ENCODE results near the gene CA7.
A peak's percentile ranks its signal among the peaks of the same experiment; 100 is the strongest.
"Not testable (repeated sequence)": the region's sequence is repeated elsewhere in the genome, so short reads cannot be mapped to it uniquely, and the experiment has no call there.

The CA7 gene

DNA sequence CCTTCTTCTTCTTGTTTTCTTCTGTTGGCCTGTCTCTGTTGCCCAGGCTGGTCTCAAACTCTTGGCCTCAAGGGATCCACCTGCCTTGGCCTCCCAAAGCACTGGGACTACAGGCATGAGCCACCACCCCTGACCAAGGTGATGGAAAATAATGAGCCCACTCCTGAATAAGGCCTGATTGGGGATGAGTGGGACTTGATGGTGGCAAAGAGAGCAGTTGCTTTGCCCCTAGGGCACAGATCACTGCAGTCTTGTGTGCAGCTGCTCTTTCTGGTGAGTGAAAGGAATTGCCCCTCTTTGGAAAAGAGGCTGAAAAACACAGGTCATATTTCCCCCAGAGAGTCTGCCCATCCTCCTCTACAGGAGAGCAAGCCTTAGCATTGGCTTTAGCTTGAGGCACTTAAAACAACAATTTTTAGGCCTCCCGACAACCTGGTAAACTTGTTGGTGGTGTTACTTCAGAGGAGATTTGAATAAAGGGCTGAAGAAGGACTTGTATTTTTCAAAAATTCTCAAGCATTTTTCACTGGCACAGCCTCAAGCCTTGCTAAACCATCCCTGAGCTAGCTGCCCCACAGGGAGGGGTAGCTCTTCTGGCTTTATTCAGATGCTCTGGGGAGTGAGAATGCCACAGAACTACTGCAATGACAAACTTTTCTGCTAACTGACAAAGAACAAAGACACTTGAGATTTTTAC is 30.0 kb downstream of the CA7 start:
- DNase-seq: no peak

DNA sequence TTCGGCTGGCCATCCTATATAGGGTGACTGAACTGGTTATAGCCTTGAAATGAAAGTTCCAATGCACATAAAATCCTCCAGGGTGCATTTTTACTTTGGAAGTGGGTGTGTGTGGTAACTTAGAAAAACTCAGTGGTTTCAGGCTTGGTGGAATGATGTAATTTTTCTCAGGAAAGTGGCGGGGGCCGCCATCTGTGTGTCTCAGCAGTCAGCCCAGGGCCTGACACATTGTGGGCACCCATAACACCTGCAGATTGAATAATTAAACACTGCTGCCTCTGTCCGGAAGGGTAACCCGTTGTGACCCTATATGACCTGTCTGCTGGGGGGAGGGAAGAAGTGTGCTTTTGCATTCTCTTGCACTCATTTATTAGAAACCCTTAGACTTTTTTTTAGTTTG is 33.9 kb downstream of the CA7 start:
- DNase-seq: no peak

DNA sequence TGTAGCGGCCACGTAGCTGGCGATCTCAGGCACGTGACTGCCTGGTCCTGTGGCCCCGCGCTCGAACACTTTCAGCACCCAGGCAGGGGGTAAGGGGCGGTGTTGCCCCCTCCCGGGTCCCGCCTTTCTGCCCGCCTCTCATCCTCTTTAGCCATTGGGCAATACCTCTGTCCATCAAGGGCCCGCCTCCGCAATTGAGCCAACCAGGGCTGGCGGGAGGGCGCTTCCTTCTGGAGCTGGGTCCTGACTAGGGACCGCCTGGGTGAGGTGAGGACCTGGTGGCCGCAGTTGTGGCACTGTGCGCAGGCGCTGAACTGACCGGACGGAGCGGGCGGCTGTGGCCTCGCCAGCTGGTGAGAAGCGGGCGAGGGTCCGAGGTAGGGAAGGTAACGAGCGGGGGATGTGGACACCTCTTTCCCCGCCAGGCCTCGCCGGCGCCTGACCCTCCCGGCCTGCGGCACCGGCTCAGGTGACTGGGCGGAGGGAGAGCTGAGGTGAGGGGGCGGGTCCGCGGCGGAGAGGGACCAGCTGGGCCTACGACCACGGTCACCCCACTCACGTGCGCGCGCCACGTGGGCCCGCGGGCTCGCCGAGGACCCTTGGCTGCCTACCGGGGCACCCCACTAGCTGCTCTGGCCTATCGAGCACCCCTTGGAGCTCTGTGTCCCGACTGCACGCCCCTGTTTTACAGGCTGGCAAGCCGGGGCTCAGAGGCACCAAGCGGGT is 36.2 kb downstream of the CA7 start, which contains the start of gene PDP2:
PDP2 (plus strand) TSS at position 228 of the 726 bp plus-strand sequence. CDS start 3,770 bp downstream, outside the sequence.
- DNase-seq: peak; percentile 51

DNA sequence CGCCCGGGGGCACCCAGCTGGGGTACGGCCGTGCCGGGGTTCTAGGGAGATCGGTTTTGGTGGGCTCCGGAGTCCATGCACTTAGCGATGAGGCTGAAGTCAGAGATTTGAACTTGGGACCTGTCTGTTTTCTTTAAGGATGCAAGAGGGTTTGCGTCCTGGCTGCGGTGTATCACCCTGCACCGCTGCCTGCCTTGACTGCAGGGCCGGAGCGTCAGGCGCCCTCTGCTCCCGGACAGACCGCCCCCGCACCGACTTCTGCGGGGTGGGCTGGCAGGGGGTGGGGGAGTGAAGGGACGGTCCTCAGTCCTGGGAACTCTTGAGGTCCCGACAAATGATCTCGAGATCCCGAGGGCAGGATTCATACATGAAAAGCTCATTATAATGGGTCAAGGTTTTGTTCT is 36.8 kb downstream of the CA7 start:
- DNase-seq: no peak

DNA sequence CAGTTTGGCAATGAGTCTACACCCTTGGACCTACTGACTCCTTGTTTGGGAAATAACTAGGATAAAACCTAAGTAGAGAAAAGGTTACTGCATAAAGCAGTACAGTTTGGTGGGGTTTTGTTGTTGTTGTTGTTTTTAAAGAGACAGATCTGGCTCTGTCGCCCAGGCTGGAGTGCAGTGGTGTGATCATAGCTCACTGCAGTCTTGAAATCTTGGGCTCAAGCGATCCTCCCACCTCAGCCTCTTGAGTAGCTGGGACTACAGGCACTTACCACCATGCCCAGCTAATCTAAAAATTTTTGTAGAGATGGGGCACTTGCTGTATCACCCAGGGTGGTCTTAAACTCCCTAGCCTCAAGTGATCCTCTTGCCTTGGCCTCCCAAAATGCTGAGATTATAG is 37.3 kb downstream of the CA7 start:
- DNase-seq: no peak

DNA sequence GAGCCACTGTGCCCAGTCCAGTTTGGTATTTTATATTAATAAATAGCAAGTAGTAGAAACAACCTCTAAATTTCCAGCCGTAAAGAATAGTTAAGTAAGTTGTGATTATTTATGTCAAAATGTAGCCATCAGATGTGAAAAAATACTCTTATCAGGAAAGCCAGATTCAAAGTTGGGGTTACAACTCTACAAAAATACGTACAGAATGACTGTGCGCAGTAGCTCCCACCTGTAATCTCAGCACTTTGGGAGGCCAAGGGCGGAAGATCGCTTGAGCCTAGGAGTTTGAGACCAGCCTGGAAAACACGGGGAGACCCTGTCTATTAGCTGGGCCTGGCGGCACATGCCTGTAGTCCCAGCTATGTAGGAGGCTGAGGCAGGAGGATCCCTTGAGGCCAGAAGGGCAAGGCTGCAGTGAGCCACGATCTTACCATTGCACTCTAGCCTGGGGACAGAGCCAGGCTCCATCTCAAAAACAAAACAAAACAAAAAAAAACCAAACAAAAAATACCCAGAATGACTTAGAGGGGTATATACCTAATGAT is 37.8 kb downstream of the CA7 start:
- no peak for DNase-seq

DNA sequence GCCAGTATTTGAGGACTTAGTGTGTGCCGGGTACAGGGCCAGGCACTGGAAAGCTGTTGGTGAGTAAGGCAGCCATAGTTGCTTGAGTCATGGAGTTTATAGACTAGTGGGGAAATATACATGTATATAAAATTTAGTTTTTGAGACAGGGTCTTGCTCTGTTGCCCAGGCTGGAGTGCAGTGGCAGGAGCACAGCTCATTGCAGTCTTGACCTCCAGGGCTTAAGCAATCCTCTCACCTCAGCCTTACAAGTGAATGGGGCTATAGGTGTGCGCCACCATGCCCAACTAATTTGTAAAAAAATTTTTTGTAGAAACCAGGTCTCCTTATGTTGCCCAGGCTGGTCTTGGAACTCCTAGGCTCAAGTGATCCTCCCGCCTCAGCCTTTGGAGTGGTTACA is 38.5 kb downstream of the CA7 start:
- DNase-seq: no peak

DNA sequence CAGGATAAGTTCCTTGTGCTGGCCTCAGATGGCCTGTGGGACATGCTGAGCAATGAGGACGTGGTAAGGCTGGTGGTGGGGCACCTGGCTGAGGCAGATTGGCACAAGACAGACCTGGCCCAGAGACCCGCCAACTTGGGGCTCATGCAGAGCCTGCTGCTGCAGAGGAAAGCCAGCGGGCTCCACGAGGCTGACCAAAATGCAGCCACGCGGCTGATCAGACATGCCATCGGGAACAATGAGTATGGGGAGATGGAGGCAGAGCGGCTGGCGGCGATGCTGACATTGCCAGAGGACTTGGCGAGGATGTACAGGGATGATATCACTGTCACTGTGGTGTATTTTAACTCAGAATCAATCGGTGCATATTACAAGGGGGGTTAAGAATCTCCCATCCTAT is 41.3 kb downstream of the CA7 start:
- no peak for DNase-seq

DNA sequence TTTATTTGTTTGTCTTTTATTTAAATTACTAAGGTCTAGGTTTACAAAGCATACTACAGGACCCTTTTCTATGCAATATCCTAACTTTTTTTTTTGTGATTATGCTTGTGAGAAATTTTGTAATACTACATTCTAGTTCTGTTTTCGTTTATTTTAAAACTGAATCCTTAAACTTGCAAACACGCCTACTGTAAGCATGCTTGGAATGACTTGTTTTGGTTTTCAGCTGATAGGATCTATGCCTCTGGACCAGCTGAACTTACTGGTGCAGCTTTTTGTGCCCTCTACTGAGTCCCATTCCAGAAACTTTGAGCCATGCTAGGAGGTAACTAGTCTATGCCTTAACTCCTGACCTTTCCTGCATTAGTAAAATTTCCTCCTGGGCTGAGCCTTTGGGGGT is 42.1 kb downstream of the CA7 start:
- no peak for DNase-seq

DNA sequence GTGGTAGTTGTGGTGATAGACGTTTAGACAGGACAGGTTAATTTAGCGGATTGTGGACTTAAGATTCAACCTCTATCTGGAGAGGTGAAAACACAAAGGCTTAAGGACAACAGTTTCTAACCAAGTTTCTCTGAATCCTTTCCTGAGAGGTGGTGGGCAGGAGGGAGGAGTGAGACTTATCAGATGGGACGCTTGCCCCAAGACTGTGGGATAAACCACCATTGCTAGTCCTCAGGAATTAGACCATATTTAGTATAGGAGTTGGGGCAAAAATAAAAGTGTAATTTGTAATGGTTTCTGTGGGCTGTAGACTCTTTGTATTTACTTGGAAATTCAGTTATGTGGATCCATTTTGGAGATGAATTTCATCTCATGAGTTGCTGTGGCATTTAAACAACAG is 42.7 kb downstream of the CA7 start:
- no peak for DNase-seq

DNA sequence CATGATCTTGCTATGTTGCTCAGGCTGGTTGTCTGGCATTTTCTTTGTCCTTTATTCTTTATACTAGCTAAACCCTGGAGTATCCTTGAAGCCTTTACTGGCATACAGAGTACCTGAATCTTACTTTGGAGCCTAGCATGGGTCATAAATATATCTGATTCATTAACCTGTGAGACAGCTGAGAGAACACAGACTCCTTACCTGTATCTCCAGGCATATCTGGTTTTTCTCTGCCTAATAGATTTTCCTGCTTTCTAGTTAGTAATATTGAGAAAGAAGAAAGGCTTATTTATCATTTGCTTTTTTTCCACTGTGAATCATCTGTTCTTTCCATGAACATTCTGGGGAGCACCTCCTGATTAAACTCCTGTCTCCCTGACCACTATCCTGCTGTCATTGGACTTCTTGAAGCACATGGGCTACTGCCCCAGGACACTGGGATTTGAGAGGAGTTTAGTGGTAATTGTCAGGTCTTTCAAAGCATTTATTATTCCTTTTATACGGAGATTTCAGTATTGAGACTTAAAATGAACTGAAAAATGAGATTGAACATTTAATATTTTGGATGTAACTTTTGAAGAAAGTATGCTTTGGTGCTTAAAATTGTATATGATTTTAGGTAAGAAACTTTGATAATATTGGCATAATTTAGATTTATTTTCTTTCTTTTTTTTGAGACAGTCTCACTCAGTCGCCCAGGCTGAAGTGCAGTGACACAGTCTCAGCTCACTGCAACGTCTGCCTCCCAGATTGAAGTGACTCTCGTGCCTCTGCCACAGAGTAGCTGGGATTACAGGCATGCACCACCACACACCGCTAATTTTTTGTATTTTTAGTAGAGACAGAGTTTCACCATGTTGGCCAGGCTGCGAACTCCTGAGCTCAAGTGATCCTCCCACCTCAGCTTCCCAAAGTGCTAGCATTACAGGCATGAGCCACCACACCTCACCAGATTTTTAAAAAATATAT is 44.7 kb downstream of the CA7 start:
- DNase-seq: no peak

DNA sequence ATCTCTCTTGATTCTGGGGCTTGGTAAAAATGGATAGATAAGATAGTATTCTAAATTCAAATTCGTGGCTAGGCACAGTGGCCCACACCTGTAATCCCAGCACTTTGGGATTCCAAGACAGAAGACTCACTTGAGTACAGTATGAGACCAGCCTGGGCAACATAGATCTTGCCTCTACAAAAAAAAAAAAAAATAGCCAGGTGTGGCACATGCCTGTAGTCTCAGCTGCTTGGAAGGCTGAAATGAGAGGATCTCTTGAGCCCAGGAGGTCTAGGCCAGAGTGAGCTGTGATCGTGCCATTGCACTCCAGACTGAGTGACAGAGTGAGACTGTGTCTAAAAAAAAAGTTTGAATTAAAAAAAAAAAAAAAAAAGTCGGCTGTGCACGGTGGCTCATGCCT is 45.4 kb downstream of the CA7 start:
- no peak for DNase-seq

DNA sequence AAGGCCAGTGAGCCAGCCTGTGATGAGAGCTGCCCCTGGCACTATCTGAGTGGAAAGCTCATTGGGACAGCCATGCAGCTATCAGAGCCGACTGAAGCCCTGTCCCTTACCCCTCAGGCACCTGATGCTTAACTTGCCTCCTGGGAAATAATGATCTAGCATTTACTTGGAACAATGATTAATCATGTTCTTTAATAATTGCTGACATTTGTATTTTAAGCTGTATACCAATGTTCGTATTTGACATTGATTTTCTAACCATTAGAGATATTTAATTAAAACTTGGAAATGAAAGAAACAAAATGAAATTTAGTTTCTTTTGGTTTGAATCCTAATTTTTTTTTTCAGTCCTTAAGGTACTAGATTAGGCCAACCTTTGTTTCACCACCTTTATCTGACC is 46.6 kb downstream of the CA7 start:
- DNase-seq: no peak

DNA sequence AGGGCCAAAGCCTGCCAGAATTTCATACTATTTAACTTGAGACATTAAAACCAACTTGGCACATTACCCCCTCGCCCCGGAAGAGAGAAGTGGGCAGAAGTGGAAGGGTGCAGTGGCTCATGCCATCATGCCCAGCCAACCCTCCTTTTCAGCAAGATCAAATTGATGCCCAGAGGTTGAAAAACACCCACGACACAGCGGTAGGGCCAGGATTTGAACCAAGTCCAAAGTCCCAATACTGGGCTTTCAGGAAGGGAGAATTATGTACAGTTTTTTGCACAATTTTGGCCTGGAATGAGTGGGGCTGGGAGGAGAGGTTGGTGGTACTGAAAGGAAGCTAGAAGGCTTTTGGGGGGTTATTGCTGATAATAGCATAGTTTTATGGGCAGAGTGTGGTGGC is 47.1 kb downstream of the CA7 start:
- no peak for DNase-seq

DNA sequence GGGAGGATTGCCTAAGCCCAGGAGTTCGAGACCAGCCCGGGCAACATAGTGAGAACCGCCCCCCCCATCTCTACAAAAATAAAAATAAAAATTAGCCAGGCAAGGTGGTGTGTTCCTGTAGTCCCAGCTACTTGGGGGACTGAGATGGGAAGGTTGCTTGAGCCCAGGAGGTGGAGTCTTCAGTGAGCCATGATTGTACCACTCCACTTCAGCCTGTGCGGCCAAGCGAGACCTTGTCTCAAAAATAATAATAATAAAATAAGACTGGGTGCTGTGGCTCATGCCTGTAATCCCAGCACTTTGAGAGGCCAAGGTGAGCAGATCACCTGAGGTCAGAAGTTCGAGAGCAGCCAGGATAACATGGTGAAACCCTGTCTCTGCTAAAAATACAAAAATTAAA is 47.6 kb downstream of the CA7 start:
- no peak for DNase-seq

DNA sequence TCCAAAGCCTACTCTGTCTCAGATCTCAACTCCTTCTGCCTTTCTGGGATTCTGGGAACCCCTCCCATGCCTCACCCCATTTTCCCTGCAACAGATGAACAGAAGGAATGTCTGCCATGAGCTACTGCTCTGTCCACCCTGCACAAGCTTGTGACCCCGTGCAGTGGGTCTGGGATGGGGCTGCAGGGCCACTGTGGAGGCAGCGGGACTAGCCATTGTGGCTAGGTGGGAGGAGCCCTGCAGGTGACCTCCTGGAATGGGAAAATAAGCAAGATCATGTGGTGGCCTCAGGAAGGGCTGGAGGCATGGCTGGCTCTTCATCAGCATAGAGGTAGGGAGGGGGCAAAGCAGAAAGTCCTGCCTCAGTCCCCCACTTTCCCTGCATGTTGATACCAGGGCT is 49.8 kb downstream of the CA7 start:
- DNase-seq: no peak

DNA sequence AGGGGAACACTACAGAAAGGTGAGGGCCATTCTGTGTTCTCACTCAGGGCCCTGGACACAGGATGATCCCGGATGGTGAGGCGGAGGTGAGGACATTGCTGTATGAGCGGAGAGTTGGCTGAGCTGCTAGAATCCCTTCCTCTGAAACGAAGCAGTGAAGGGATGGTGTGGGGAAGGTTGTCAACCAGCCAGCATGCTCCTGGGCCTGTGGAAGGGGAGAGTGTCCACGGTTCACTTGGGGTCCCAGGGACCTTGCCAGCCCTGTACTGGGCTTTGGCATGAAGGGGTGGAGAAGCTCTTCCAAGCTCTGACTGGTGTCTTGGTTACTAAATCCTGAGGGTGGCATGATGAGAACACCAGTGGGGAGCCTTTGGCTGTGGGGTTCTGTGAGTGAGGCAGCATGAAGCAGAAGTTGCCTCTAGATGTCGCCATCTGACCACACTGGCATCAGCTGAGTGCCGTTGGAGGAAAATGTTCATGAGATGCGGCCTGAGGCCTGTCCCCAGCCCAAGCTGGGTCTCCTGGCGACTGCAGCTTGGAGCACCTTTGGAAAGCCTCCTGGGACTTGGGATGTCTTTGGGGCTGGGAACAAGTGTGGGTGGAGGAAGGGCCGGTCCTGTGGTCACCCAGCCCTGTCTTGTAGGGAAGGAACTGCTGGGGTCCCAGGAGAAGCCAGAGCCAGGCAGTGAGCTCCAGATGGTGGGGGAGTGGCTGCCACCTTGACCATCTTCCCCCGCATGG is 50.9 kb downstream of the CA7 start:
- DNase-seq: peak; percentile 2

DNA sequence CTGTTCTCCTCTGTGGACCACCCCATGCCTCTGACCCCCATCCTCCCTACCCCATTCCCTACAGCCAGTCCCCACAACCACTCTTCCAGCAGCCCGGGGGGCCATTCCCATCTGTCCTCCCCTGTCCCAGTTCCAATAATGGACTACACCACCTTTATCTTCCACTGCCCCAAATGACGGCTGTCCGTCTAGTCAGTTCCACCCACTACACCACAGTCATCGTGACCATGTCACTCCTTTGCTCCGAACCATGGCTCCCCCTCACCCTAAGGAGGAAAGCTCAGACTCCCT is 51.4 kb downstream of the CA7 start:
- no peak for DNase-seq

DNA sequence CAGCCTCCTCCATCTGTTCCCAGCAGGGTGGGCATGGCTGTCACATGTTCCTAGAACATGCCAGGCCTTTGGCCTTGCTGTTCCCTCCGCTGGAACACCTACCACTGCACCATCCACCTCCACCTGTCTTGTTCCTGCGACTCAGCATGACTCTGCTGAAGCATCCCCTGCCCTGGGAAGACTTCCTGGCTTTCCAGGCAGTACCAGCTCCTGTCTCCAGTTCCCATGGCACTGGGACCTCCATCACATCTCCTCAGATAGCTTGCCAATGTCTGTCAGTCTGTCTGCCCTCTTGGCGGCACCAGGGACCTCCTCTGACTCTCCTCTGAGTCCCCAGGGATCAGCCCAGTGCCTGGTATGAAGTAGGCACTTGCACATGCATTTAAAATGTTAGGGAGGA is 51.8 kb downstream of the CA7 start:
- no peak for DNase-seq

DNA sequence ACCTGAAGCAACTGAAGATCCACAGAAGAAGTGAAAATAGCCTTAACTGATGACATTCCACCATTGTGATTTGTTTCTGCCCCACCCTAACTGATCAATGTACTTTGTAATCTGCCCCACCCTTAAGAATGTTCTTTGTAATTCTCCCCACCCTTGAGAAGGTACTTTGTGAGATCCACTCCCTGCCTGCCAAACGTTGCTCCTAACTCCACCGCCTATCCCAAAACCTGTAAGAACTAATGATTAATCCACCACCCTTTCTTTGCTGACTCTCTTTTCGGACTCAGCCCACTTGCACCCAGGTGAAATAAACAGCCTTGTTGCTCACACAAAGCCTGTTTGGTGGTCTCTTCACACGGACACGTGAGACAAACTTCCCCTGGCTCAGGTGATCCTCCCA is 52.5 kb downstream of the CA7 start:
- not testable (repeated sequence) for DNase-seq

DNA sequence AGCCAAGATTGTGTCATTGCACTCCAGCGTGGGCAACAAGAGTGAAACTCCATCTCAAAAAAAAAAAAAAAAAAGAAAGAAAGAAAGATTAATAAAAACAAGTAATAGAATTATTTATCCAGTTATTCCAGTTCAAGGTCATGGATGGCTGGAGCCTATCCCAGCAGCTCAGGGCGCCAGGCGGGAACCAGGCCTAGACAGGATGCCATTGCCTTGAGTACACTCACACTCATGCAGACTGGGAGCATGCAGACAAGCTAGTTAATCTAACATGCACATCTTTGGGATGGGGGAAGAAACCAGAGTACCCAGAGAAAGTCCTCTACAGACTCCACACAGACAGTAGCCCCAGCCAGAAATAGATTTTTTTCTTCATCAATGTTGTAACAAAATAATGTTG is 54.0 kb downstream of the CA7 start:
- DNase-seq: no peak

DNA sequence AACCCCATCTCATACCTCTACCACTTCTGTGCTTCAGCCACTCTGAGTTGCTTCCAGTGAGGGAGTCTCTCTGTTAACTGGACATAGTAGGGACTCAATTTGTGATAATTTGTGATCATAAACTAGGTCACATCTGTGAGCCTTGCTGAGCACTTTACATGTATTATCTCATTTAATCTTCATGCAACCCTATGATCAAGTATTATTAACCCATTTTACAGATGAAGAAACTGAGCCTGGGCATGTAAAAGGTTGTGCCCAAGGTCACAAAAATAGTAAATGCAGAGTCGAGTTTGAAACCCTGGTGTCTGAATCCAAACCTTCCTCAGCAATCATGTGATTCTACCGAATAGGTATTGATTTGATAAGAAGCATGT is 54.7 kb downstream of the CA7 start:
- DNase-seq: no peak
